ENCODE measurements around the gene PTPRN2.

GRCh38 chr7:157560710-157561522 is 1026.7 kb downstream of the PTPRN2 start:
- TF ChIP-seq POLR2A (IDR thresholded peaks at IDR 0.05) (no peak), CTCF (IDR thresholded peaks at IDR 0.05) (no peak)
